HL-60/S4 treated with retinoic acid at 250 ng/mL for 4 days and 3 days (cell line): ENCODE results near the gene BMS1.

Source experiments
- in situ Hi-C: fragments of 300-500 bp; cut with MboI; formaldehyde crosslinking; loops from 2 replicates; pipeline ENCODE4 v1.7.0; 2022; ENCODE audit warnings: low sequenced_read_pairs

BMS1 gene

GRCh38 chr10:42879380-42880254, 97.0 kb downstream of the BMS1 start:
- in situ Hi-C loops = no loop called here

- in situ Hi-C loops = no loop called here
Observed at GRCh38 chr10:42880255-42880620, 97.6 kb downstream of the BMS1 start.

- in situ Hi-C loops = no loop called here
Observed at GRCh38 chr10:42882597-42882996, 100.0 kb downstream of the BMS1 start.
